ENCODE measurements around the gene FMO3. TPM values are rescaled to one million over a fixed set of nuclear protein-coding genes. Genes with fewer than 3 reads are reported as not detected.

FMO3 gene
- total RNA-seq, 1 donor from 2014 or later: 0.27 TPM

DNA sequence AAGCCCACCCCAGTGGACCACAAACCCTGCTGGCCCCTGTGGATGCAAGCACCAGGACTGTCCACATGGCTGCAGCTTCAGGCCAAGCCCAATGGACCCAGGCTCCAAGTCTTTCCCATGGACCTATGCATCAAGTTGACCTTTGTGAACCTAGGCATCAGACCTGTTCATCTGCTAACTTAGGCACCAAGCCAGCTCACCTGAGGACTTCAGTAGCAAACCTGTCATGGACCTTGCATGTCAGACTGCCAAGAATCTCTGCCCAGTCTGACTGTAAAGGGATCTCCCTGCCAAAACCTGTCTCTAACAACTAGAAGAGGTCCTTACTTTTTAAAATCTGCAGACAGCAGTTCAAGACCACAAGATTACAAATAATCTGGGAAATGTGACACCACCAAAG, 37.8 kb downstream of the FMO3 start:
- H3K4me1 Mint-ChIP-seq (ENCODE audit: low read depth): peaks cover 45% of the 10 kb centered on the region
- peaks cover 27% of the 10 kb centered on the region for H3K9me3 Mint-ChIP-seq (ENCODE audit: low read depth)
- peak overlapping the region; percentile 74 for H3K27ac Mint-ChIP-seq (ENCODE audit: unreplicated experiment)
- peaks cover 15% of the 10 kb centered on the region for H3K36me3 Mint-ChIP-seq (ENCODE audit: low read depth)
- TF ChIP-seq, protein P1, sequence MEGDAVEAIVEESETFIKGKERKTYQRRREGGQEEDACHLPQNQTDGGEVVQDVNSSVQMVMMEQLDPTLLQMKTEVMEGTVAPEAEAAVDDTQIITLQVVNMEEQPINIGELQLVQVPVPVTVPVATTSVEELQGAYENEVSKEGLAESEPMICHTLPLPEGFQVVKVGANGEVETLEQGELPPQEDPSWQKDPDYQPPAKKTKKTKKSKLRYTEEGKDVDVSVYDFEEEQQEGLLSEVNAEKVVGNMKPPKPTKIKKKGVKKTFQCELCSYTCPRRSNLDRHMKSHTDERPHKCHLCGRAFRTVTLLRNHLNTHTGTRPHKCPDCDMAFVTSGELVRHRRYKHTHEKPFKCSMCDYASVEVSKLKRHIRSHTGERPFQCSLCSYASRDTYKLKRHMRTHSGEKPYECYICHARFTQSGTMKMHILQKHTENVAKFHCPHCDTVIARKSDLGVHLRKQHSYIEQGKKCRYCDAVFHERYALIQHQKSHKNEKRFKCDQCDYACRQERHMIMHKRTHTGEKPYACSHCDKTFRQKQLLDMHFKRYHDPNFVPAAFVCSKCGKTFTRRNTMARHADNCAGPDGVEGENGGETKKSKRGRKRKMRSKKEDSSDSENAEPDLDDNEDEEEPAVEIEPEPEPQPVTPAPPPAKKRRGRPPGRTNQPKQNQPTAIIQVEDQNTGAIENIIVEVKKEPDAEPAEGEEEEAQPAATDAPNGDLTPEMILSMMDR (IDR thresholded peaks at IDR 0.05): no peak
- no peak overlapping the region for H3K4me3 Mint-ChIP-seq (ENCODE audit: unreplicated experiment)
- DNase-seq (ENCODE audit: low spot score): no peak
- H3K27me3 Mint-ChIP-seq (ENCODE audit: low read depth): no peaks in the 10 kb centered on the region

GRCh38 chr1:171134204-171134923, 43.7 kb downstream of the FMO3 start:
- TF ChIP-seq, protein P1 (IDR thresholded peaks at IDR 0.05): no peak
- DNase-seq (ENCODE audit: low spot score): no peak
- peaks cover 6% of the 10 kb centered on the region for H3K36me3 Mint-ChIP-seq (ENCODE audit: low read depth)
- H3K27me3 Mint-ChIP-seq (ENCODE audit: low read depth): no peaks in the 10 kb centered on the region
- H3K4me1 Mint-ChIP-seq (ENCODE audit: low read depth): peaks cover 46% of the 10 kb centered on the region
- H3K27ac Mint-ChIP-seq (ENCODE audit: unreplicated experiment): peak overlapping the region; percentile 79
- peaks cover 16% of the 10 kb centered on the region for H3K9me3 Mint-ChIP-seq (ENCODE audit: low read depth)
- no peak overlapping the region for H3K4me3 Mint-ChIP-seq (ENCODE audit: unreplicated experiment)

DNA sequence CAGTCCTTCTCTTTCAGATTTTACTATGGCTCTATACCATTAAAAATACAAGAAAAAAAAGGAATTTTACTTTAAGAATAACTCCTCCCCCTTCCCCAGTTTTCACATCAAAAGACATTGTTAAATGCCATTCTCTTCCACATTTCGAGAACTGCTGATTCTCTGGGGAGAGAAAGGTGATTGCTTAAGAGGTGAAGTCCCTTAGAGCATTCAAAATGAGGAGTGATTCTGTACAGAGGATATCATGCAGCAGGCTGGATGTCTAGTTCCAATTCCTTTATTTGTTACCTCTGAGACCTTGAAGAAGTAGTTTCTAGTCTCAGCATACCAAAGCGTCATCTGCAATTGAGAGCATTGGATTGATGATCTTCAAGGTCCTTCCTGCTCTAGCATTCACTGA, 46.9 kb downstream of the FMO3 start:
- H3K4me3 Mint-ChIP-seq (ENCODE audit: unreplicated experiment): no peak overlapping the region
- H3K27ac Mint-ChIP-seq (ENCODE audit: unreplicated experiment): no peak overlapping the region
- peaks cover 77% of the 10 kb centered on the region for H3K4me1 Mint-ChIP-seq (ENCODE audit: low read depth)
- no peaks in the 10 kb centered on the region for H3K27me3 Mint-ChIP-seq (ENCODE audit: low read depth)
- H3K36me3 Mint-ChIP-seq (ENCODE audit: low read depth): no peaks in the 10 kb centered on the region
- no peak for DNase-seq (ENCODE audit: low spot score)
- H3K9me3 Mint-ChIP-seq (ENCODE audit: low read depth): peaks cover 6% of the 10 kb centered on the region
- TF ChIP-seq, protein P1 (IDR thresholded peaks at IDR 0.05): no peak

GRCh38 chr1:171138980-171139379, 48.3 kb downstream of the FMO3 start:
- Mint-ChIP-seq H3K27ac (ENCODE audit: unreplicated experiment) (no peak overlapping the region), H3K4me1 (ENCODE audit: low read depth) (peaks cover 80% of the 10 kb centered on the region), H3K9me3 (ENCODE audit: low read depth) (no peaks in the 10 kb centered on the region), H3K36me3 (ENCODE audit: low read depth) (no peaks in the 10 kb centered on the region), H3K4me3 (ENCODE audit: unreplicated experiment) (no peak overlapping the region), H3K27me3 (ENCODE audit: low read depth) (no peaks in the 10 kb centered on the region)
- TF ChIP-seq, protein P1 (IDR thresholded peaks at IDR 0.05): no peak
- no peak for DNase-seq (ENCODE audit: low spot score)

- TF ChIP-seq, protein P1 (IDR thresholded peaks at IDR 0.05): no peak
- Mint-ChIP-seq H3K27me3 (ENCODE audit: low read depth) (no peaks in the 10 kb centered on the region), H3K9me3 (ENCODE audit: low read depth) (no peaks in the 10 kb centered on the region), H3K27ac (ENCODE audit: unreplicated experiment) (no peak overlapping the region), H3K4me1 (ENCODE audit: low read depth) (peaks cover 71% of the 10 kb centered on the region), H3K36me3 (ENCODE audit: low read depth) (no peaks in the 10 kb centered on the region), H3K4me3 (ENCODE audit: unreplicated experiment) (no peak overlapping the region)
- DNase-seq (ENCODE audit: low spot score): no peak
These were observed 49.2 kb downstream of the FMO3 start for GRCh38 chr1:171139890-171140289.
